HEK293 (cell line): ENCODE results near the gene CIZ1.

Experiments used
- KLF1 ChIP-seq: fragments of 450-650 bp; formaldehyde crosslinking; IDR thresholded peaks from 2 replicates; pipeline ENCODE4 v1.5.1; 2016; ENCODE audit warnings: missing biosample characterization, missing genetic modification characterization
- PATZ1 ChIP-seq: fragments of 450-650 bp; formaldehyde crosslinking; IDR thresholded peaks from 2 replicates; pipeline ENCODE4 v1.5.1; 2016; ENCODE audit warnings: missing biosample characterization, missing genetic modification characterization
- PRDM4 ChIP-seq: fragments of 450-650 bp; formaldehyde crosslinking; IDR thresholded peaks from 2 replicates; pipeline ENCODE4 v1.5.1; 2017; ENCODE audit warnings: missing biosample characterization, missing genetic modification characterization
- PRDM6 ChIP-seq: fragments of 450-650 bp; formaldehyde crosslinking; IDR thresholded peaks from 2 replicates; pipeline ENCODE4 v1.5.1; 2017; ENCODE audit warnings: missing biosample characterization, missing genetic modification characterization
- TCF7L2 ChIP-seq: IDR thresholded peaks from 2 replicates; pipeline ENCODE4 v1.6.1; 2011; ENCODE audit warnings: low read depth, mild to moderate bottlenecking, inconsistent platforms, low read length, moderate library complexity, borderline replicate concordance
- TSHZ1 ChIP-seq: fragments of 450-650 bp; formaldehyde crosslinking; IDR thresholded peaks from 2 replicates; pipeline ENCODE4 v1.5.1; 2016; ENCODE audit warnings: missing biosample characterization, missing genetic modification characterization, borderline replicate concordance
- WT1 ChIP-seq: fragments of 450-650 bp; formaldehyde crosslinking; IDR thresholded peaks from 2 replicates; pipeline ENCODE4 v1.5.1; 2016; ENCODE audit warnings: missing biosample characterization, missing genetic modification characterization
- YY2 ChIP-seq: fragments of 450-650 bp; formaldehyde crosslinking; IDR thresholded peaks from 2 replicates; pipeline ENCODE4 v1.5.1; 2016; ENCODE audit warnings: missing biosample characterization, missing genetic modification characterization
- ZNF112 ChIP-seq: fragments of 450-650 bp; formaldehyde crosslinking; IDR thresholded peaks from 2 replicates; pipeline ENCODE4 v1.5.0; 2017; ENCODE audit warnings: missing biosample characterization, missing genetic modification characterization
- ZNF169 ChIP-seq: fragments of 450-650 bp; formaldehyde crosslinking; IDR thresholded peaks from 2 replicates; pipeline ENCODE4 v1.5.1; 2016; ENCODE audit warnings: missing biosample characterization, missing genetic modification characterization
- ZNF174 ChIP-seq: fragments of 450-650 bp; formaldehyde crosslinking; IDR thresholded peaks from 2 replicates; pipeline ENCODE4 v1.5.0; 2017; ENCODE audit warnings: missing biosample characterization, mild to moderate bottlenecking, missing genetic modification characterization
- ZNF211 ChIP-seq: fragments of 450-650 bp; formaldehyde crosslinking; IDR thresholded peaks from 2 replicates; pipeline ENCODE4 v1.5.1; 2016; ENCODE audit warnings: low read depth, missing biosample characterization, missing genetic modification characterization
- ZNF214 ChIP-seq: fragments of 450-650 bp; formaldehyde crosslinking; IDR thresholded peaks from 2 replicates; pipeline ENCODE4 v1.5.1; 2017; ENCODE audit warnings: missing biosample characterization, mild to moderate bottlenecking, missing genetic modification characterization, borderline replicate concordance
- ZNF221 ChIP-seq: fragments of 450-650 bp; formaldehyde crosslinking; IDR thresholded peaks from 2 replicates; pipeline ENCODE4 v1.5.1; 2017; ENCODE audit warnings: missing biosample characterization, missing genetic modification characterization, borderline replicate concordance
- ZNF248 ChIP-seq: fragments of 450-650 bp; formaldehyde crosslinking; IDR thresholded peaks from 2 replicates; pipeline ENCODE4 v1.5.1; 2017; ENCODE audit warnings: missing biosample characterization, missing genetic modification characterization
- ZNF280D ChIP-seq: fragments of 450-650 bp; formaldehyde crosslinking; IDR thresholded peaks from 2 replicates; pipeline ENCODE4 v1.5.1; 2016; ENCODE audit warnings: missing biosample characterization, missing genetic modification characterization
- ZNF354C ChIP-seq: fragments of 450-650 bp; formaldehyde crosslinking; IDR thresholded peaks from 2 replicates; pipeline ENCODE4 v1.5.1; 2016; ENCODE audit warnings: missing biosample characterization, missing genetic modification characterization, low read depth, borderline replicate concordance
- ZNF423 ChIP-seq: fragments of 450-650 bp; formaldehyde crosslinking; IDR thresholded peaks from 2 replicates; pipeline ENCODE4 v1.5.1; 2016; ENCODE audit warnings: missing biosample characterization, missing genetic modification characterization
- ZNF433 ChIP-seq: fragments of 450-650 bp; formaldehyde crosslinking; IDR thresholded peaks from 2 replicates; pipeline ENCODE4 v1.5.1; 2016; ENCODE audit warnings: missing biosample characterization, missing genetic modification characterization, low read depth
- ZNF529 ChIP-seq: fragments of 450-650 bp; formaldehyde crosslinking; IDR thresholded peaks from 2 replicates; pipeline ENCODE4 v1.5.1; 2017; ENCODE audit warnings: missing genetic modification characterization, missing biosample characterization; ENCODE audit not compliant: insufficient replicate concordance
- ZNF580 ChIP-seq: fragments of 450-650 bp; formaldehyde crosslinking; IDR thresholded peaks from 2 replicates; pipeline ENCODE4 v1.5.1; 2016; ENCODE audit warnings: missing biosample characterization, missing genetic modification characterization
- ZNF629 ChIP-seq: fragments of 450-650 bp; formaldehyde crosslinking; IDR thresholded peaks from 2 replicates; pipeline ENCODE4 v1.5.1; 2017; ENCODE audit warnings: missing biosample characterization, missing genetic modification characterization
- ZNF692 ChIP-seq: fragments of 450-650 bp; formaldehyde crosslinking; IDR thresholded peaks from 2 replicates; pipeline ENCODE4 v1.5.1; 2016; ENCODE audit warnings: missing biosample characterization, missing genetic modification characterization

CIZ1 gene

GRCh38 chr9:128117613-128118471 is 73.5 kb downstream of the CIZ1 start (continued):
- TF ChIP-seq TSHZ1 (tag by site-specific recombination) (no peak), ZNF529 (no peak), KLF1 (no peak), YY2 (no peak), ZNF354C (tag by site-specific recombination) (no peak), ZNF433 (no peak), ZNF423 (tag by site-specific recombination) (no peak), ZNF692 (no peak), ZNF221 (no peak), ZNF174 (tag by site-specific recombination) (no peak), PATZ1 (tag by site-specific recombination) (no peak), TCF7L2 (no peak), ZNF211 (no peak), ZNF580 (tag by site-specific recombination) (no peak), ZNF214 (no peak), ZNF280D (tag by site-specific recombination) (no peak), ZNF112 (no peak), WT1 (tag by site-specific recombination) (no peak), PRDM4 (tag by site-specific recombination) (no peak), PRDM6 (tag by site-specific recombination) (no peak), ZNF169 (tag by site-specific recombination) (no peak), ZNF248 (tag by site-specific recombination) (no peak), ZNF629 (no peak; the same call in 1 of the 2 replicates)
